Hepatocyte (in vitro differentiated cells): ENCODE results near the gene CLEC2D. TPM values are rescaled to one million over a fixed set of nuclear protein-coding genes. Genes with fewer than 3 reads are reported as not detected.

ENCODE experiments used
- DNase-seq: peaks from one replicate; pipeline ENCODE4 v3.0.0-alpha.2; 2016; ENCODE audit warnings: low spot score
- H2AFZ ChIP-seq: fragments of 200-600 bp; sonication (generic); 2 replicates; pipeline ENCODE4 v1.6.0; 2016; ENCODE audit warnings: antibody characterized with exemption, mild to moderate bottlenecking
- H3K27ac ChIP-seq: fragments of 200-600 bp; sonication (generic); 2 replicates; pipeline ENCODE4 v1.5.1; 2016; ENCODE audit warnings: mild to moderate bottlenecking
- H3K27me3 ChIP-seq: fragments of 200-600 bp; sonication (generic); 2 replicates; pipeline ENCODE4 v1.6.1; 2016
- H3K36me3 ChIP-seq: fragments of 200-600 bp; sonication (generic); replicated peaks from 2 replicates; pipeline ENCODE4 v1.5.1; 2016; ENCODE audit warnings: low read depth; ENCODE audit not compliant: insufficient read depth
- H3K4me1 ChIP-seq: fragments of 200-600 bp; sonication (generic); 2 replicates; pipeline ENCODE4 v1.5.1; 2016; ENCODE audit warnings: mild to moderate bottlenecking, moderate library complexity; ENCODE audit not compliant: insufficient read depth
- H3K4me2 ChIP-seq: fragments of 200-600 bp; sonication (generic); 2 replicates; pipeline ENCODE4 v1.6.0; 2016
- H3K4me3 ChIP-seq: fragments of 200-600 bp; sonication (generic); 2 replicates; pipeline ENCODE4 v1.5.1; 2016; ENCODE audit warnings: mild to moderate bottlenecking
- H3K79me2 ChIP-seq: fragments of 200-600 bp; sonication (generic); 2 replicates; pipeline ENCODE4 v1.6.0; 2017; ENCODE audit warnings: mild to moderate bottlenecking
- H3K9me2 ChIP-seq: fragments of 200-600 bp; sonication (generic); replicated peaks from 2 replicates; pipeline ENCODE4 v1.6.0; 2017; ENCODE audit warnings: mild to moderate bottlenecking; ENCODE audit not compliant: insufficient read depth
- H3K9me3 ChIP-seq: fragments of 200-600 bp; sonication (generic); 2 replicates; pipeline ENCODE4 v1.5.1; 2016; ENCODE audit warnings: low read depth, mild to moderate bottlenecking
- H4K20me1 ChIP-seq: fragments of 200-600 bp; sonication (generic); 2 replicates; pipeline ENCODE4 v1.6.0; 2016; ENCODE audit warnings: mild to moderate bottlenecking; ENCODE audit not compliant: insufficient read depth, poor library complexity, severe bottlenecking
- CTCF ChIP-seq: fragments of 200-600 bp; sonication (generic); IDR thresholded peaks from 2 replicates; pipeline ENCODE4 v1.5.1; 2016; ENCODE audit warnings: antibody characterized with exemption, mild to moderate bottlenecking; ENCODE audit not compliant: poor library complexity
- EZH2 ChIP-seq: fragments of 200-600 bp; sonication (generic); IDR thresholded peaks from 2 replicates; pipeline ENCODE4 v1.6.1; 2016; ENCODE audit warnings: antibody characterized with exemption, mild to moderate bottlenecking, borderline replicate concordance
- EZH2phosphoT487 ChIP-seq: fragments of 200-600 bp; sonication (generic); IDR thresholded peaks from one replicate; pipeline ENCODE4 v1.6.1; 2018; ENCODE audit warnings: antibody characterized with exemption, mild to moderate bottlenecking, low read depth, moderate library complexity; ENCODE audit not compliant: unreplicated experiment, severe bottlenecking
- WGBS: methylation state at CpG from one replicate; pipeline ENCODE4 v1.1.6; 2016; ENCODE audit warnings: low lambda C conversion rate; ENCODE audit errors: missing lambda C conversion rate; 5-methylcytosine and 5-hydroxymethylcytosine counted together
- polyA plus RNA-seq: library from polyadenylated mRNA; unstranded; fragments of >200 nt; fragmentation: Nextera tagmentation; extraction: Ambion mirVana; gene quantifications from 2 replicates; pipeline ENCODE4 v1.2.1, GENCODE V29; 2016
- total RNA-seq: library from RNA; depleted of rRNA; stranded (reverse); fragments of >200 nt; gene quantifications from 2 replicates; pipeline ENCODE4 v1.2.3, GENCODE V29; 2014

The CLEC2D gene
- total and polyA plus RNA-seq, 2 experiments from 2014 or later, result 3.7 to 5.7 TPM

GRCh38 chr12:9636851-9637206, 32.7 kb upstream of the CLEC2D start:
- no peak overlapping the region for H3K4me3 ChIP-seq
- no peak for DNase-seq
- WGBS, result 86% methylated on average over 5 of the region's 5 CpGs

GRCh38 chr12:9640024-9640423, 29.5 kb upstream of the CLEC2D start:
- H3K9me2 ChIP-seq, result no peaks in the 10 kb centered on the region
- H2AFZ ChIP-seq, result no peak overlapping the region
- H3K36me3 ChIP-seq, result no peaks in the 10 kb centered on the region
- no peaks in the 10 kb centered on the region for H3K79me2 ChIP-seq
- TF ChIP-seq EZH2 (no peak), EZH2phosphoT487 (no peak), CTCF (no peak)
- DNase-seq, result no peak
- H3K4me2 ChIP-seq, result no peak overlapping the region
- no peaks in the 10 kb centered on the region for H3K4me1 ChIP-seq
- H4K20me1 ChIP-seq, result no peaks in the 10 kb centered on the region
- WGBS, result 85% methylated on average over 2 of the region's 2 CpGs
- no peaks in the 10 kb centered on the region for H3K27me3 ChIP-seq
- no peak overlapping the region for H3K4me3 ChIP-seq
- H3K27ac ChIP-seq, result no peak overlapping the region
- H3K9me3 ChIP-seq, result no peaks in the 10 kb centered on the region

More at GRCh38 chr12:9636851-9637206, 32.7 kb upstream of the CLEC2D start:
- Histone ChIP-seq H4K20me1 (no peaks in the 10 kb centered on the region), H3K4me2 (no peak overlapping the region), H3K9me3 (no peaks in the 10 kb centered on the region), H3K27ac (no peak overlapping the region), H3K9me2 (no peaks in the 10 kb centered on the region), H2AFZ (no peak overlapping the region), H3K36me3 (no peaks in the 10 kb centered on the region), H3K79me2 (no peaks in the 10 kb centered on the region), H3K4me1 (no peaks in the 10 kb centered on the region), H3K27me3 (no peaks in the 10 kb centered on the region)
- TF ChIP-seq EZH2phosphoT487, result no peak
- TF ChIP-seq EZH2, result no peak
- no peak for TF ChIP-seq CTCF

- Histone ChIP-seq H3K4me3 (no peak overlapping the region), H3K27ac (no peak overlapping the region), H3K79me2 (no peaks in the 10 kb centered on the region)
These were observed 26.8 kb upstream of the CLEC2D start for GRCh38 chr12:9642606-9643265.

More at GRCh38 chr12:9642606-9643265, 26.8 kb upstream of the CLEC2D start:
- no peaks in the 10 kb centered on the region for H4K20me1 ChIP-seq
- DNase-seq, result no peak
- no peaks in the 10 kb centered on the region for H3K27me3 ChIP-seq
- no peaks in the 10 kb centered on the region for H3K9me2 ChIP-seq
- 89% methylated on average over 15 of the region's 15 CpGs for WGBS
- no peak overlapping the region for H3K4me2 ChIP-seq
- H3K4me1 ChIP-seq, result peaks cover 8% of the 10 kb centered on the region
- no peak overlapping the region for H2AFZ ChIP-seq
- no peaks in the 10 kb centered on the region for H3K9me3 ChIP-seq
- no peaks in the 10 kb centered on the region for H3K36me3 ChIP-seq
- no peak for TF ChIP-seq EZH2phosphoT487
- TF ChIP-seq CTCF, result no peak
- no peak for TF ChIP-seq EZH2
